Left hindlimb (tissue), 1 donor: Measurements from ENCODE around the gene CUX1.

Source experiments
- DNase-seq: peaks from one replicate; pipeline ENCODE4 v3.0.0-alpha.2; 2018

The CUX1 gene

DNA sequence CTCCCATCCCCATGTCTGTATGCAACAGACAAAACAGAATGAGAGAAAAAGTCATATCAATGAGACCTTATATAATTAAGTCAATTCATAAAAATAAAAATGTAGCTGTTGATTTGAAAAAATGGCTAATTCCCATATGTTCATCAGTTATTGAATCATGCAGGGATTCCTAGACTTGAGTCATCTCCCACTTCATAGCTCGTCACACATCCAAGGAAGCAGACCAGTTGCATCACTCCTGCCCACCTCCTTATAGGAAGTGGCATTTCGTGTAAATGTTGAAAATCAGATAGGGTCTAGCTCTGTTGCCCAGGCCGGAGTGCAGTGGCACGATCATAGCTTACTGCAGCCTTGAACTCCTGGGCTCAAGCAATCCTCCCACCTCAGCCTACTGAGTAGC, 413.2 kb downstream of the CUX1 start:
- DNase-seq, result no peak

DNA sequence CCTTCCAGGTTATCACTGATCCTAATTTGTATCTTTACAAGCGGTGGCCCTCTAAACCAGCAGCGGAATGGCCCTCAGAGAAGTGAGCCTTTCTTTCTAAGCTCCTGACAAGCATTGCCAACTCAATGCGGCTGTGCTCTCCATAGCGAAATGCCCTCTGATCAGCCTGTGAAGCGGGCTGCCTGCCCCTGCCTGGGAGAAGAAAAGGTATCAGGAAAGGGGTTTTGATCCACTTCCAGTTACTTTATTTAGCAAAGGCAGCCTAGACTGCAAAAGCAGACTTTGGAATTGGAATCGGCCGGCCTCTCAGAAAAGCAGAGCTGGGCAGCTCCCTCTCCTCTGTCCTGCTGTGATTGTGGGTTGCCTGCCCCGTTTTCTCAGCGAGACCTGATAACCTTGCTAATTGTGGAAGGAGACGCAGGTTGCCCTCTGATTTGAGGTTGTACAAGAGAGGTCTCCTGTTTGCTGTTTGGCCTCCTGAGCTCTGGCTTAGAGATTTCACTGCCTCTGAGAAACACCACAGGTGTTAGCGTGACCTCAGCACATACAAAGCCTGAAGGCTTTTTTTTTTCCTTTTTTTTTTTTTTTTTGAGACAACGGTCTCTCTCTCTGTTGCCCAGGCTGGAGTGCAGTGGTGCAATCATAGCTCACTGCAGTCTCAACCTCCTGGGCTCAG, 415.3 kb downstream of the CUX1 start:
- no peak for DNase-seq

DNA sequence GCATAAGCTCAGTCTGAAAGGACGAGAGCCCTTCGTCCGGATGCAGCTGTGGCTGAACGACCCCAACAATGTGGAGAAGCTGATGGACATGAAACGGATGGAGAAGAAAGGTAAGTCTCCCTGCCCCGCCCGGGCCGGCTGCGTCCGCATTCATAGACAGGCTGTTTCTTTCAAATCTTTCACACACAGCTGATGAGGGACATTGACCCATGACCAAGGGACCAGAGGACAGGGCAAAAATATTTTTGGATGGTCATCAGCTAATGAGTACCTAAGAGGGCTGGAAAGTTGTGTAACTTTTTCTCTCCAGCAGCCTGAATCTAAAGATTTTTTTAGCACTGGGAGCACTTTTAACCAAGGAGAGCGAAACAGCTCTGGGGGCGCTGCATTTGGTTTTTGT, 416.7 kb downstream of the CUX1 start:
- no peak for DNase-seq

DNA sequence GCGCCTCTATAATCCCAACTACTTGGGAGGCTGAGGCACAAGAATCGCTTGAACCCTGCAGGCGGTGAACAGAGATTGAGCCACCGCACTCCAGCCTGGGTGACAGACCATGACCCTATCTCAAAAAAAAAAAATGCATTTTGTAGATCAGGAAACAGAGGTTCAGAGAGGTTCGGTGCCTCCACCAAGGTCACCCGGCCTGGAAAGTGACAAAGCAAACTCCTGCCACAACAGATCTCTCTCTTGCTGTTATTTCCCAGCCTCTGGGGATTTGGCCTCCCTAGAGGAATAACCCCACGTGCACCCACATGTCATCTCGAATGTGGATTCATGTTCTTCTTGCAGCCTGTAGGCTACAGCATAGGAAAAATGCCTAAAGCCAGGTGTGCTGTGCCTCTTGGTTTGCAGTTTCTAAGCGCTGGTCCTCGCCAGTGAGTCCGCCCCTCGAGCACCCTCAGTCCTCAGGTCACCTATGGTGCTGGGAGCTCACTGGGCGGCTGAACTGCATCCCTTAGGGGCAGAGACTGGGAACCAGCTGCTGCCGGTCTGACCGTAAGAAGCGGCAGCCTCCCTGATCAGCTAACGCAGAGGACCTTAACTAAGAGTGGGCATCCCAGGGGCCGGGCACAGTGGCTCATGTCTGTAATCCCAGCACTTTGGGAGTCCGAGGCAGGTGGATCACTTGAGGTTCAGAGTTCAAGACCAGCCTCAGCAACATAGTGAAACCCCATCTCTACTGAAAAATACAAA, 417.6 kb downstream of the CUX1 start:
- no peak for DNase-seq

DNA sequence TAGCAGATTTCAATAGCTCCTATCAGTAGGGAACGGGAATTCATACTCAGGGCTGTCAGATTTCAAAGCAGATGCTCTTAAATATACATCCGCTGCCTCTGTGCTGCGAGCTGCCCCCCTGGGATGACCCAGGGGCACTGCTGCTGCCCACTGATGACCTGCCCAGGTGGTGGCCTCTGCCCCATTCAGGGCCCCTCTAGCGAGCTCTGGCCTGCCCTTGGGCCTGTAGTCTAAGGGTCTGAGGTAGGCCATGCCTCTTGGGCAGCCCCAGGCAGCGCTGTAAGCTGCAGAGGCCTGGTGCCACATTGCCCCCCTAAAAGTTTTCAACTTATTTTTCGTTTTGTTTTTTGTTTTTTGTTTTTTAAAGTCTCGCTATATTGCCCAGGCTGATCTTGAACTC, 418.7 kb downstream of the CUX1 start:
- no peak for DNase-seq

DNA sequence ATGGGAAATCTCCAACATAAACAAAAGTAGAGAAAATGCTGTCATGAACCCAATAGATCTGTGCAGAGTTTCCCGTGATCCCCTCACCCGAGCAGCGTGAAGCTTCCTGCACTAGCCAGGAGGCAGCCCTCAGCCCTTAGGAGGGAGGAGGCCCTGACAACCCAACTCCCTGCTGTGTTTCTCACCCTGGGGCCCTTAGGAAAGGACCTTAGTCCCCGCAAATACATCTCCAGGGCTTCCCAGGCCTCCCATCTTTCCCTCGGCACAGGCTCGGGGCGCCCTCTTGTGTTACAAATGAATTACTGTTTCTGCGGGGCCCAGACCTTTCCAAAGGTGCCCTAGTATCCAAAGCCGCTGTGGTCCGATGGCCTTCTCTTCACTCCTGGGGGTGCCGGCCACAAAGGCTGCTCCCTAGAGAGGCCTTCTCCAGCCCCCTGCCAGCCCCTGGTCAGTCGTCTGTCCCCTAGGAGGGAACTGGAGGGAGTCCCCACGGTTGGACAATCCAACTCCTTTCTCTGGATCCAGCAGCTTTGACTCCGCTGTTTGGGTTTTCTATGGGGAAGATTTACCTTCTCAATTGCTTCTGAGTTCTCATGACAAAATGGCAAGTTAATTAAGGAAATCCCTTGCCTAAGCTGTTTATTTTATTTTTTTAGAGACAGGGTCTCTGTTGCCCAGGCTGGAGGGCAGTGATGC, 419.3 kb downstream of the CUX1 start:
- peak; percentile 74 for DNase-seq

DNA sequence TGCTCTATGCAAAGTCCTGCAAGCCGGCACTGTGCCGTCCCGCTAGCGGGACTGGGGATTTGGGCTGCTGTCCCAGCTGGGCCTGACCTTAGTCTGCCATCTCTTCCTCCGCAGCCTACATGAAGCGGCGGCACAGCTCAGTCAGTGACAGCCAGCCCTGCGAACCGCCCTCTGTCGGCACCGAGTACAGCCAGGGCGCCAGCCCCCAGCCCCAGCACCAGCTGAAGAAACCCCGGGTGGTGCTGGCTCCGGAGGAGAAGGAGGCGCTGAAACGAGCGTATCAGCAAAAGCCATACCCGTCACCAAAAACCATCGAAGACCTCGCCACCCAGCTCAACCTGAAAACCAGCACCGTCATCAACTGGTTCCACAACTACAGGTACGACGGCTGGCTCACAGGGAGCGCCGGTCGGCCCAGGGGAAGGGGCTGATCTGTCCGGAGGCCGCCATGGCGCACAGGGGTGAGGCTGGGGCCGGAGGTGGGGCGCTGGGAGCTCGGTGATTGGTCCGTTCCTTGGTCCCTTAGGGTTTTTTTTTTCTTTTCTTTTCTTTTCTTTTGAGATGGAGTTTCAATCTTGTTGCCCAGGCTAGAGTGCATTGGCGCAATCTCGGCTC, 421.9 kb downstream of the CUX1 start:
- no peak for DNase-seq

DNA sequence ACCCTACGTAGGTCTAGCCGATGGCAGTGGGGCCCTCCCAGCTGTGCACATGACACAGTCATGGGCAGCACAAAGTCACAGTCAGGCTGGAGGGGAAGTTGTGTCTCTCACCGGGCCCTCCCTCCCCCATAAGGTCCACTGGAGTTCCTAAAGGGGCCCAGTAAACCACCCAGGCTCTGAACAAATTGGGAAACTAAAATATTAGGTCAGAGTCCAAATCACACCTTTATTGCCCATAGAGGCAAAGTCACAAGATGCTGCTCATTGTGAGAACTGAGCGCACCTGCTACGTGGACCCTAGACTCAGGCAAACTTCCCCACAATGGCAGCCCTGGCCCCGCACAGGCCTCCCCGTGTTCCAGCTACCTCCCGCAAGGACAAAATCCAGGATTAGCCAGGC, 424.0 kb downstream of the CUX1 start:
- DNase-seq, result no peak

DNA sequence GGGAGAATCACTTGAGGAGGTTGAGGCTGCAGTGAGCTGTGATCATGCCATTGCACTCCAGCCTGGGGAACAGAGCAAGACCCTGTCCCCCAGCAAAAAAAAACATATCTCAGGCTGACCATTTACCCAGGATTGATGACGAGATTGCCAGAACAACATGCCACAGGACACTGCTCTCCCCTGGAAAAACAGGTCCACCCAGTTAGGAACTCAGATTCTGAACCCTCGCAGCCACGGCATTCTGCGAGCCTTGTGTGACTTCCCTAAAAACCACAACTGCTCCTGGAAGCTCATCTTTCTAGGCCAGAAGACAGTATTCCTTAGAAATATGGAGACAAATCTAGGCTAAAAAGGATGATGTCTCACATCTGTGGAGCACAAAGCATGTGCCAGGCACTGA, 427.2 kb downstream of the CUX1 start:
- DNase-seq, result no peak

DNA sequence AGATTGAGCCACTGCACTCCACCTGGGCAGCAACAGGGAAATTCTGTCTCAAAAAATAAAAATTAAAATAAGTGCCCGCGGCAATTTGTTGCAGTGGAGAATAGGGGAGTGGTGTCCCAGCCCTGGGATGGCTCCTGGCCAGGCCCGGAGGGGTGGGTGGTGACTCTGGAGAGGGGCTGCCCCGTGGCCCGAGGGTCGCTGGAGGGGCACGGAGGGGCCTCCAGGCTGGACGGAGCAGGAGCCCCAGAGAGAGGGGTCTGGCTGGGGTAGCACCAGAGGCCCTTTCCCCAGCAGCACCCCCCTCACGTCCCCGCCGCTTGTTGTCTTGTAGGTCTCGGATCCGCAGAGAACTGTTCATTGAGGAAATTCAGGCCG, 430.6 kb downstream of the CUX1 start:
- no peak for DNase-seq

DNA sequence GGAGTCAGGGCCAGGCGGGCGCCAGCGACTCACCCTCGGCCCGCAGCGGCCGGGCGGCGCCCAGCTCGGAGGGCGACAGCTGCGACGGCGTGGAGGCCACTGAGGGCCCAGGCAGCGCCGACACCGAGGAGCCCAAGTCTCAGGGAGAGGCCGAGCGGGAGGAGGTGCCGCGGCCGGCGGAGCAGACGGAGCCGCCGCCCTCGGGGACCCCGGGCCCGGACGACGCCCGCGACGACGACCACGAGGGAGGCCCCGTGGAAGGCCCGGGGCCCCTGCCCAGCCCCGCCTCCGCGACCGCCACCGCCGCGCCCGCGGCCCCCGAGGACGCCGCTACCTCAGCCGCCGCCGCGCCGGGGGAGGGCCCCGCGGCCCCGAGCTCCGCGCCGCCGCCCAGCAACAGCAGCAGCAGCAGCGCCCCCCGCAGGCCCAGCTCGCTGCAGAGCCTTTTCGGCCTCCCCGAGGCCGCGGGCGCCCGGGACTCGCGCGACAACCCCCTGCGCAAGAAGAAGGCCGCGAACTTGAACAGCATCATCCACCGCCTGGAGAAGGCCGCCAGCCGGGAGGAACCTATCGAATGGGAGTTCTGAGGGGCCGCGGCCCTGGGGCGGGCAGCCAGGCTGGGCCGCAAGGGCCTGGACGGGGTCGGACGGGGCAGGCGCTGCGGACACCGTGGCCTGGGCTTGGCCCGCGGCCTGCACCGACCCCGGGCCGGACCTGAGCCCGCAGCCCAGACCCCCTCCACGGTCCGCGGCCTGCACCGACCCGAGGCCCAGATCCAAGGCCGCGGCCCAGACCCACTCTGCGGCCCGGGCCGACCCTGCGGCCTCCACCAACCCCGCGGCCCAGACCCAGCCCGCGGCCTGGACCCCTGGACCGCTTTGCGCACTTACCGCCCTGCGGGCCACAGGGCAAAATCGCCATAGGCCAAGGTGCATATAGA, 431.3 kb downstream of the CUX1 start:
- no peak for DNase-seq

DNA sequence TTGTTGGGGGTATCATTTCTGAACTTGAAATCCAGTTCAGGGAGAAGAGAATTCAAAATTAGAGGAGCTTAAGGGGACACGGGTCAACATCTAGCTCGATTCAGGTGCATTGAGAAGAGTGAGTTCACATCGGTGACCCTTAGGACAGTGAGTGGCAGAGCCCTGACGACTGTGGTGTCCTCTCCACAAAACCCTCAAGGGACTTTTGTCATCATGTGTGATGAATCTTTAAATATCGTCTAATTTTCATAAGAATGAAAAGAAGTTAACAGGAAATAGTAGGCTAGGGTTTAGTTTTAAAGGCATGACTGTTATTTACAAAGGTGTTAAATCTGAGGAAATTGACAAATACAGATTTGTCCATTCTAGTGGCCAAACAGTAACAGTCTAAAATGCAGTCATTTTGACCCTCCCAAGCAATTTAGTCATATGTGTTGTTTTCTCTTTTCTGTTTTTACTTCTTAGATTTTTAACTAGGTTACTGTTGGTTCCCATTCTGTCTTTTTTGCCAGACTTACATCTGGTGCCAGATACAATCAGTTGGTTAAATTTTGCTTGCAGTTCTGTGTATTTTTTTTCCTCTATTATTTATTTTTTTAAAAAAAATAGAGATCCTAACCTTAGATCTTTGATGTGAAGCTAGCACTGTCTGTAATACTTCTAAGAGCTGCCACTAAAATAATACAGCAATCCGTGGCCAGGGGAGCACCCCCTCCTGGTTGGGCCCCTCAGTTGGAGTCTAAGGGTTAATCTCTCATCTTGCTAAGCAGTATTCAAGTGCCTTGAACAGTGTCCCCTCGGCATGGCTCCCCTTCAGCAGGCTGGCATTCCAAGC, 434.3 kb downstream of the CUX1 start:
- no peak for DNase-seq

DNA sequence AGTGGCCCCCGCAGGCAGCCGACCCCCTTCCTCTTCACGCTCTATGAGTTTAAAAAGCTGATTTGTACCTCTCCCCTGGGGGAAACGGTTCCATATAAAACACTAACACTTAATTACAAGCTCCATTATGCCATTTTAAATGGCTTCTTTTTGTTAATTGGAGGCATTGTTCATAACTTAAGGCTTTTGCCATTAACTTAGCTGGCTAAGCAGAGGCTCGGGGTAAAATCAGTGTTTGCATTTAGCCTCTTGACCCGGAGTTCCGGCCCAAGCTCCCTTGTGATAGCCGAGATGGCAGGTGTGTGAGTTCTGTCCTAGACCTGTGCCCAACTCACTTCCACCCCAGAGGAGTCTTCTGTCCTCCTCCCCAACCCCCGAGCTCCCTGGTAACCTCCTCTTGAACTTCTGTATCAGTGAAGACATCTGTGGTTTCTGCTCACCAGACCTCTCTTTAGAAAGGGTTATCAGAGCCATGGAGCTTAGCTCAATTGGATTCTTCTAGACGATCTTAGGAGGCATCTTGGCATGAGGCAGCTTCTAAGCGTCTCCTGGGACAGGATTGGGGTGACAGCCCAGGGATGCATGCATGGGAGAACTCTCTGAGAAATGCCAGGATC, 435.0 kb downstream of the CUX1 start:
- no peak for DNase-seq

DNA sequence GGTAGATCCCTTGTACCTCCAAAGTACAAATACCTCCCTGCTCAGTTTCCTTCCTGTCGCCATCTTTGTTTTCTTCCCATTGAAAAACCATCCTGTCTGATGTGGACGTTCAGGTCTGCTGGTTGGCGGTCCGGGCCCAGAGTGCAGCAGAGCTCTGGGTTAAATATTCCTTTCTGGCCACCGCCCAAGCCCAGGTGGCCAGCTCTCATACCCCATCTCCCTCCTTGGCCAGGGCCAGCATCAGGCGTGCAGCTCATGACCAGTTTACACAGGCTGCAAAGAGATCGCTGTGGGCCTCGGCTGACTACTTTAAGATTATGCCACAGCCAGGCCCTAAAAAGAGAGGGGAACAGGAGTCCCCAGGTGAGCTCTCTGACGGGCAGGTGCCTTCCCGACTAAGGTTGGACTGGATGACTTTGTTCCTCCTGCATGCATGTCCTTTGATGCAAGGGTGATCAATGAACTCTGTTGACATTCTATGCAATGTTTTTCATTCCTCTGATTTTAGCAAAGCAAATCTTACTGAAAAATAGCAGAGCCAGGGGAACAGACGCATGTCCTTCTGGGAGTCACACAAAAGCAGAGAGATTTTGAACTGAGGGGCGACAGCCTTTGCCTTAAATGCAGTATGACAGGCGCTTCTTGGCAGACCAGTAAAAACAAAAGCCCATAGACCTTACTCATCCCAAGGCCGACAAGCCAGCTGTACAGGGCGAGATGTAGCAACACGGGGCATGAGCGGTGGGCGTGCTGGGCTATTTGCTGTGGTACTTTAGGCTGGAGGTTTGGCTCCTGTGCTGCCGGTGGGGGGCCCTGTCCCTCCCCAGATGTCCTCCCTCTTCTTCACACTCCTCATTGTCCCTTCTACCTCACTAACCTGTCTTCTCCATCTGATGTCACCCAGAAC, 435.9 kb downstream of the CUX1 start:
- DNase-seq, result no peak

DNA sequence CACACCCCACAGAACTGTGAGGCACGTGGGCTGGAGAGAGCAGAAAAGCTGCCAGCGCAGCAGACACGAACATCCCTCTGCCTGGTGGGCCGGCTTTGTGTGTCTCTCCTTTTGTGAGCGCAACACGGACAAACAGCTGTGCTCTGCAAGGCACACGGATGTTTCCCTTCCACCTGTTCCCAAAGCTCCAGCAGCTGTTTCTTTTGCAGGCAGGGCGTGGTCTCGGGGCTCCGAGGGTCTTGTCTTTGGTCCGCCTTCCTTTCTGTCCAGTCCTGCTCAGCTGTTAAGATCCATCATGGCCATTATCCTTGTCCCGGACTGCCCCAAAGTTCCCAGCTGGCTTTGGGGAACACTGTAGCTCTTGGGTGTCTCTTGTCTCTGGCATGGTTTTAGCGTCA, 436.5 kb downstream of the CUX1 start:
- DNase-seq, result peak; percentile 81

DNA sequence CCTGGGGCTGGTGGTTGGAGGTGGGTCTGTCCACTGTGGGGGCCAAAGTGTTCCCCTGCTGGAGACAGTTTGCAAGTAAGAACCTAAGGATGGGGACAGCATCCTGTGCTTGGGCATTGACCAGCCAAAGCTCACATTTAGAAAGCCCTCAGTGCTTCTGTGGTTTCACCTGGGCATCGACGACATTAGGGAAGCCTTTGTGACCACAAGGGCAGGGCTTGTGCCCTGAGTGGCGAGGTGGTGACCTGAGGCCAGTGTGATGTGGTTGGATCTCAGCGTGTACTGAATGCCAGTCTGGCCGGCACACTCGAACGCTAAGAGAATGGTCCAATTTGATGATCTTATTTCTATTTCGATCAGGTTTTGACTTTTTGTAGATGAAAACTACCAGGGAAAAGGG, 437.1 kb downstream of the CUX1 start:
- no peak for DNase-seq

DNA sequence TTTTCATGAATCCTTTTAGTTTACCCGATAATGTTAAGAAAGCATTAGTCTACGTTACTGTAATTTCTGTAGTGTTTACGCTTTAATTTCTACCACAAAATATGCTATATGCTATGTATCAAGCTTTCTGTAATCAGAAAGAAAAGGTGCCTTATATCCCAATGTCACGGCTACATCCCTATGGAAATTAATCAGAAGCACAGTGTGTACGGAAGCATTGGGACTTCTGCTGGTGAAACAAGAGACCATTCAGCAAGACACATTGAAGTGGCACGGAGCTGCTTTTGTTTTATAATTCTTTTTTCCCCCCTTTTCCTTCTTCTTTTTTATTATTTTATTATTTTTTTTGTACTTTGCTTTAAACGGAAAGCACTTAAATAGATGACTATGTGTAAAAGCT, 438.1 kb downstream of the CUX1 start:
- no peak for DNase-seq

DNA sequence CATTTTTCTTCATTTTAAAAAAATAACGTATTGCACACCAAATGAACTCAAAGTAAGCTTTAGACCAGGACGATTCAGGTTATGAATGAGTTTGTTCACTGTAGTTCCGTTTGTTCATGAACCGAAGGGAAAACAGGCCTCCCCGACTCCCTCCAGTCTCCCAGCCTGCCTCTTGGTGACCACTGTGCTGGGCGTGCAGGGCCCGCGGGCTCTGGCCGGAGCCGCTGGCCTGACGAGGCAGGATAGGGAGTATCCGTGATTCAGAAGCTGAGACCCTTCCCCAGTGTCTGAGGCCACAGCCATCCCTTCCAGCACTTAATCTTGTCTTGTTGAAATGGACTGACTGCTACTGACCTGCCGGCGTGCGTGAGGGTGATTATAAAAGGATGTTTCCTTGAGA, 438.5 kb downstream of the CUX1 start:
- no peak for DNase-seq

DNA sequence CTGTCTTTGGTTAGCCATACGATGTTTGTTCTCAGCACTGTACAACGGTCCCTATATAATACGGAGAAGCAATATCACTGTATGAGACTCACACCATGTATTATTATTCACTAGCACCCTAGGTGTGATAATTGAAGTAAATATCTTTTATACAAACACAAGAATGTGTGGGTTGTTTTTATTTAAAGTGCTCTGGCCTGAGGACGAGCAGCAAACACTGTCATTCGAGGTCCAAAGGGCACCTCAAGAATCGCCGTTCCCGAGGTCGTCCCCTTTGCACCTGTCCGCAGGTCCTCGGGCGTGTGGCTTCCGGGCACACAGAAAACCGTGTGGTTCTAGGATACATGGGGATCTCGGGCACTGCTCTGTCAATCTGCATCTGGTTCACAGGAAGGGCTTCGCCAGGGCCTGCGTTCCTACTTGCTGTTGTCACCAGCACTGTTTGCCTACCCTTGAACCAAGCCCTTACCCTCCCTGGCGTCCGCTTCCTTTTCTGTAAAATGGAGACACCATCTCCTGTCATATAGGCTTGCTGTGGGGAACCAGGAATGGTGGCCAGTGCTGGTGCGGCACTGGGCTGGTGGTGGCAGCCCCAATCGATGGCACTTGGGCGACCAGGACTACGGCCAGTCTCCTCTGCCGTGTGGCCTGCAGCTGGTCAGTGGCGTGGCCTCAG, 440.8 kb downstream of the CUX1 start:
- DNase-seq, result no peak

DNA sequence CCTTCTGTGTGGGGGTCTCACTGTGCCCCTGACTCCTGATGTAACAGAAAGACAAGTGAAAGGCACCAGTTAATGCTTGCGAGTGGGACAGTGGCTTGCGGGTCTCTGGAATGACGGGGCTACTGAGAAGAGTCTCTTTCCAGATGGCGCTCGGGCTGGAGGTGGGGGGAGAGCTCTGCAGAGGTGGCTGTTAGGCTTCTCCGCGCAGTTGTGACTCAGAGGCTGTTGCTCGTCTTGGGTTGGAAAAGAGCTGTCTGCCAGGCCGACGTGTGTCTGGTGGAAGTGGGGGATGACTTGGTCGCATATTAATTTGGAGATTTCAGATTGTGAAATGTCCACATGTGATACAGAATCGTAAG, 441.3 kb downstream of the CUX1 start:
- no peak for DNase-seq
